Psoas muscle (tissue), 8 donors: ENCODE measurements around the gene TULP4. TPM values are rescaled to one million over a fixed set of nuclear protein-coding genes. Genes with fewer than 3 reads are reported as not detected.

Experiments
- ATAC-seq, 4 donors: fragments of 200-7000 bp; cut with Tn5 transposase; one replicate each; pipeline ENCODE4 v1.9.1; 2020; ENCODE audit warnings: moderate library complexity in 3 of 4, mild to moderate bottlenecking in 2 of 4
- DNase-seq, 2 donors: peaks; one replicate each; pipeline ENCODE4 v3.0.0-alpha.2; 2020
- H3K27ac ChIP-seq: fragments of 200-600 bp; one replicate; pipeline ENCODE4 v1.8.0; 2022
- H3K27me3 ChIP-seq, 3 donors: fragments of 200-600 bp in 1 of 3; one replicate each; pipeline versions ENCODE4 v1.6.1 to v1.8.0; 2013 to 2022; ENCODE audit warnings: low read length in 2 of 3, mild to moderate bottlenecking in 2 of 3, moderate library complexity in 1 of 3; ENCODE audit not compliant: insufficient read depth in 3 of 3
- H3K36me3 ChIP-seq, 2 donors: fragments of 200-600 bp in 1 of 2; one replicate each; pipeline versions ENCODE4 v1.6.1 to v1.8.0; 2013 to 2022; ENCODE audit warnings: low read depth in 1 of 2, mild to moderate bottlenecking in 1 of 2, moderate library complexity in 1 of 2; ENCODE audit not compliant: insufficient read depth in 1 of 2
- H3K4me1 ChIP-seq: fragments of 200-600 bp; one replicate; pipeline ENCODE4 v1.8.0; 2022
- H3K4me3 ChIP-seq: fragments of 200-600 bp; one replicate; pipeline ENCODE4 v1.8.0; 2022; ENCODE audit warnings: mild to moderate bottlenecking
- H3K9me3 ChIP-seq: fragments of 200-600 bp; one replicate; pipeline ENCODE4 v1.8.0; 2022
- CTCF ChIP-seq: fragments of 200-600 bp; IDR thresholded peaks from one replicate; pipeline ENCODE4 v1.8.0; 2022; ENCODE audit warnings: antibody characterized with exemption
- WGBS, 3 donors: extraction: QIAGEN DNeasy Blood & Tissue Kit; methylation state at CpG; one replicate each; pipeline versions ENCODE4 v1.1.6 to v1.1.7; 2013; 5-methylcytosine and 5-hydroxymethylcytosine counted together
- intact Hi-C, 2 donors: fragments of 100-400 bp; cut with DNase I; formaldehyde crosslinking; loops; one replicate each; pipeline versions ENCODE4 v1.11.0 to v1.14.2; 2022
- long read RNA-seq, 2 donors: library from polyadenylated mRNA; unstranded; transcript quantifications; one replicate each; pipeline ENCODE4 v2.0.0, GENCODE V29; 2021
- polyA plus RNA-seq, 3 donors: library from polyadenylated mRNA; stranded (reverse); fragments of 200-250 nt; gene quantifications; one replicate each; pipeline ENCODE4 v1.2.3, GENCODE V29; 2013
- total RNA-seq, 4 donors: library from RNA; stranded (reverse); fragmentation: NEBNext Ultra II Directional in 2 of 4; extraction: Animal tissue kit (Norgen Biotek cat#: 25700) in 2 of 4; gene quantifications; one replicate each; pipeline versions ENCODE4 v1.2.1 to v1.2.4, GENCODE V29; 2021 to 2023
- donor health status: healthy with polysubstance abuse.
- donor health status: DM: no; HTN: no; CAD: no; lungs with moderate emphysema.
- donor health status: Bipolar disorder and iron deficiency.
- donor health status: healthy.
- donor health status: DM: yes; HTN: yes; CAD: no.
- donor health status: DM: no; HTN: no; CAD: no.
- donor health status: DM: no; HTN: no; CAD: no.
- donor health status: DM: yes; HTN: yes; CAD: no.

The TULP4 gene
- total RNA-seq: 100 to 1,000 TPM in 1 of 4 donors, 10 to 100 TPM in 3; 63.2 to 103 (median 78.3) TPM
- 10 to 100 TPM in 1 of 3 donors, 1 to 10 TPM in 2; 2.2 to 23.2 (median 3.7) TPM for polyA plus RNA-seq
- long read RNA-seq, donor 1, partial matches to known transcripts: 3 of 3 reads
- long read RNA-seq, donor 1, other reads (novel, unspliced or antisense): 0 of 3 reads
- long read RNA-seq, donor 2, partial matches to known transcripts: 2 of 17 reads
- long read RNA-seq, donor 2, other reads (novel, unspliced or antisense): 14 of 17 reads

GRCh38 chr6:158312165-158312564 is at the start of gene TULP4:
TSS of gene TULP4 (plus strand) at chr6:158312465. CDS start at chr6:158314017, 1,552 bp downstream.
- no peak for DNase-seq

GRCh38 chr6:158262755-158263154 is 49.5 kb upstream of the TULP4 start:
- intact Hi-C loops: no loop called here
- ATAC-seq: no peak
- H3K9me3 ChIP-seq: no peaks in the 10 kb centered on the region
- peaks cover 14% of the 10 kb centered on the region for H3K4me1 ChIP-seq
- H3K4me3 ChIP-seq: no peak overlapping the region
- no peak overlapping the region for H3K27ac ChIP-seq
- TF ChIP-seq CTCF: no peak
- DNase-seq: no peak
- no peaks in the 10 kb centered on the region for H3K27me3 ChIP-seq
- H3K36me3 ChIP-seq: no peaks in the 10 kb centered on the region
- 35 to 55% (median 42%) methylated on average over 5 of the region's 5 CpGs for WGBS, 3 donors

More at GRCh38 chr6:158312165-158312564, at the start of gene TULP4:
- peaks cover 4 to 29% of the 10 kb centered on the region in 2 donors for H3K36me3 ChIP-seq
- intact Hi-C loops: no loop called here
- H3K4me1 ChIP-seq: no peaks in the 10 kb centered on the region
- no peak for TF ChIP-seq CTCF
- H3K9me3 ChIP-seq: peaks cover 8% of the 10 kb centered on the region
- no peak within 1 kb of the TSS for H3K4me3 ChIP-seq
- no peak for ATAC-seq
- H3K27ac ChIP-seq: no peak within 1 kb of the TSS
- WGBS, 3 donors: 67 to 71% (median 68%) methylated on average over 6 of the region's 6 CpGs
- no peaks in the 10 kb centered on the region for H3K27me3 ChIP-seq

GRCh38 chr6:158264180-158264579 is 48.1 kb upstream of the TULP4 start:
- TF ChIP-seq CTCF: no peak
- peaks cover 14% of the 10 kb centered on the region for H3K4me1 ChIP-seq
- ATAC-seq (no peak), DNase-seq (no peak)
- H3K4me3 ChIP-seq: no peak overlapping the region
- H3K27ac ChIP-seq: no peak overlapping the region
- no peaks in the 10 kb centered on the region for H3K36me3 ChIP-seq
- WGBS, 3 donors: 98 to 99% (median 99%) methylated on average over 10 of the region's 10 CpGs
- no peaks in the 10 kb centered on the region for H3K9me3 ChIP-seq
- intact Hi-C loops: no loop called here
- no peaks in the 10 kb centered on the region for H3K27me3 ChIP-seq

GRCh38 chr6:158266131-158266530 is 46.1 kb upstream of the TULP4 start:
- Histone ChIP-seq H3K4me3 (no peak overlapping the region), H3K27ac (no peak overlapping the region), H3K27me3 (no peaks in the 10 kb centered on the region), H3K9me3 (no peaks in the 10 kb centered on the region), H3K4me1 (peaks cover 33% of the 10 kb centered on the region), H3K36me3 (no peaks in the 10 kb centered on the region)
- no peak for ATAC-seq
- DNase-seq: no peak
- no peak for TF ChIP-seq CTCF
- intact Hi-C loops: no loop called here
- WGBS, 3 donors: 93 to 97% (median 95%) methylated on average over 9 of the region's 9 CpGs
